22Rv1 (cell line): ENCODE results near the gene ANKS1A.

Source experiments
- H3K27ac ChIP-seq: fragments of 450-650 bp; 2 replicates; pipeline ENCODE4 v1.5.1; 2017
- ZFX ChIP-seq: fragments of 450-650 bp; IDR thresholded peaks from 2 replicates; pipeline ENCODE4 v1.6.1; 2017; ENCODE audit warnings: antibody characterized with exemption, borderline replicate concordance
- TF ChIP-seq, protein P1 (sequence below): fragments of 450-650 bp; IDR thresholded peaks from 2 replicates; pipeline ENCODE4 v1.5.1; 2017; ENCODE audit warnings: mild to moderate bottlenecking

ANKS1A gene

GRCh38 chr6:35072051-35072697, 183.1 kb downstream of the ANKS1A start:
- TF ChIP-seq, protein P1, sequence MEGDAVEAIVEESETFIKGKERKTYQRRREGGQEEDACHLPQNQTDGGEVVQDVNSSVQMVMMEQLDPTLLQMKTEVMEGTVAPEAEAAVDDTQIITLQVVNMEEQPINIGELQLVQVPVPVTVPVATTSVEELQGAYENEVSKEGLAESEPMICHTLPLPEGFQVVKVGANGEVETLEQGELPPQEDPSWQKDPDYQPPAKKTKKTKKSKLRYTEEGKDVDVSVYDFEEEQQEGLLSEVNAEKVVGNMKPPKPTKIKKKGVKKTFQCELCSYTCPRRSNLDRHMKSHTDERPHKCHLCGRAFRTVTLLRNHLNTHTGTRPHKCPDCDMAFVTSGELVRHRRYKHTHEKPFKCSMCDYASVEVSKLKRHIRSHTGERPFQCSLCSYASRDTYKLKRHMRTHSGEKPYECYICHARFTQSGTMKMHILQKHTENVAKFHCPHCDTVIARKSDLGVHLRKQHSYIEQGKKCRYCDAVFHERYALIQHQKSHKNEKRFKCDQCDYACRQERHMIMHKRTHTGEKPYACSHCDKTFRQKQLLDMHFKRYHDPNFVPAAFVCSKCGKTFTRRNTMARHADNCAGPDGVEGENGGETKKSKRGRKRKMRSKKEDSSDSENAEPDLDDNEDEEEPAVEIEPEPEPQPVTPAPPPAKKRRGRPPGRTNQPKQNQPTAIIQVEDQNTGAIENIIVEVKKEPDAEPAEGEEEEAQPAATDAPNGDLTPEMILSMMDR: no peak
- no peak for TF ChIP-seq ZFX

GRCh38 chr6:35072698-35073055, 183.6 kb downstream of the ANKS1A start:
- TF ChIP-seq, protein P1: no peak
- TF ChIP-seq ZFX: no peak
- H3K27ac ChIP-seq: no peak overlapping the region

More at GRCh38 chr6:35072051-35072697, 183.1 kb downstream of the ANKS1A start:
- no peak overlapping the region for H3K27ac ChIP-seq

GRCh38 chr6:35073211-35073610, 184.2 kb downstream of the ANKS1A start:
- no peak overlapping the region for H3K27ac ChIP-seq

DNA sequence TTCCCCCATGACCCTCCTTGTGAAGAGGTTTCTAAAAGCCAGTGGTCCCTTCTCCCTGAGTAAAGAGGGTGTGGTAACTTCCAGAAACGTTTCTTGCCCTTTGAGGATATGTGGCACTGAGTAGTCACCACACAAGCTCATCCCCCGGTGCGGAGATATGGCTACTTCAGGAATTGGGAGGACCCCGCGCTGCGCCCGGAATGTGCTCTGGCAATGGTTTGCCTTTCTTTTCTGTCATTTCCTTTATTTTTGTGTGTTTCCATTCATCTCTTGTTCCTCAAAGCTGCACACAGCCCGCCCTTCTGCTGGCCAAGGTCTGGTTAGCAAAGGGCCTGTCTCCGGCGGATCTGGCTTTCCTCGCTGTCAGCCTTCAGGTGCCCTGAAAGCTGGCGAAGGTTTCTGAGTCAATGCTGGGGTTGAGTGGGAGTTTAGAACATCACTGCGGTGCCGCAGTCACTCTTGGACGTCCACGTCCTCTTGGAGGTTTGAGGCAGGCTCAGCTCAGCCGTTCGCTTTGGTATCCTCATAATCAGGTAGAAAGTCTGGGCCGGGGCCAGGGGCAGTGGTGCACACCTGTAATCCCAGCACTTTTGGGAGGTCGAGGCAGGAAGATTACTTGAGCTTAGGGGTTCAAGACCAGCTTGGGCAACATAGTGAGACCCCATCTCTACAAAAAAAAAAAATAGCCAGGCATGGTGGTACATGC, 184.9 kb downstream of the ANKS1A start:
- no peak for TF ChIP-seq ZFX
- TF ChIP-seq, protein P1: no peak
- no peak overlapping the region for H3K27ac ChIP-seq

More at GRCh38 chr6:35073211-35073610, 184.2 kb downstream of the ANKS1A start:
- no peak for TF ChIP-seq ZFX
- TF ChIP-seq, protein P1: no peak

DNA sequence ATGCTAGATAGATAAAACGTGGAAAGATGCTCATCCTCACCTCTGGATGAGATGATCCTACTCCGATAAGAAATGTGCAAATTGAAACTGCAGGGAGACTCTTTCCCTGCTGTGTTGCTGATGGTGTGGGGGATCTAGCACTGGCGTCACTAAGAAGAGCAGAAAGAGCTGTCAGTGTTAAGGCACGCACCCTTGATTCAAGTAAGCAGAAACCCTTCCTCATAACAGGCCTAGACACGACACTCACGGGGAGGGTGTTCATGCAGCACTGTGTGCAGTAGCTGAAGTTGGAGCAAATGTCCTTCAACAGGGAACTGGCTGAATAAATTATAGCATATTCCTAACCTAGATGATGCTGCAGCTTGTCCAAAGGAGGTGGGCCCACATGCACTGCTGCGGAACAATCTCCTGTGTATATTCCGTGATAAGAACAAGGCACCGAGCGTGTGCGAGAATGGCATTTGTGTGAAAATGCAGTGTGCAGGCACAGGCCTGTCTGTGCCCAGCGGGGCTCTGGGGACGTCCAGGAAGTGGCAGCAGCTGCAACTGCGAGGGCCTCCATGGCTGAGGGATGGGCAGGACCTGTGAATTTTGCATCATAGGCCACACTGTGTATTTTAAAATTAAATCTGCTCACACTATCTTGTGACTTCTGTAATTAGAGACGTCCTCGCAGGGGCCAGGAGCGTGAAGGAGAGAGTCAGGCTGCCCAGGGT, 188.1 kb downstream of the ANKS1A start:
- no peak for TF ChIP-seq ZFX
- TF ChIP-seq, protein P1: no peak
- no peak overlapping the region for H3K27ac ChIP-seq

GRCh38 chr6:35077713-35078105, 188.7 kb downstream of the ANKS1A start:
- TF ChIP-seq, protein P1: no peak
- H3K27ac ChIP-seq: no peak overlapping the region

DNA sequence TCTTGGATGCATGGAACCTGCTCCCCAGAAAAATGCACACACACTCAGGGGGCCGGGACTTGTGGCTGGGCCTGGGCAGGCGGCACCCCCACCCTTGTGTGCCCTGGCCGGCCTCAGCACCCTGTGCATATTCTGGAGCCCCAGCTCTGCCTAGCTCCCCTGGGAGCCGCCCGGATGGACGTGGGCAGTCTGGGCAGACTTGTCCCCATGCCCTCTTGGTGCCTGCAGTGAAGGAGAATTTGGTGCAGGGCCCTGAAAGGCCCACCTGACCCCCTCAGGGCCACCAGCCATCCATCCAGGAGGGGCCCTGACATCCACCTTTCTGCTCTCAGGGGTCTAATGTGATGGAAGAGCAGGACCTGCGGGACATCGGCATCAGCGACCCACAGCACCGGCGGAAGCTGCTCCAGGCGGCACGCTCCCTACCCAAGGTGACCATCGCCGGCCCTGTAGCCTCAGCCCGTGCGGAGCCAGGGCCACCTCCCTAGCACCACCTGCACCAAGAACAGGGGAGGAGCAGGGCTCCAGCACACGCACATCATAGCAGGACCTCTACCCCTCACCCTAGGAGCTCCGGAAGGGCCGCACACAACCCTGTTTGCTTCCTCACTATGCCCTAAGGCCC, 189.3 kb downstream of the ANKS1A start:
- TF ChIP-seq, protein P1: no peak
- no peak for TF ChIP-seq ZFX
- no peak overlapping the region for H3K27ac ChIP-seq
